Activated naive CD4-positive, alpha-beta T cell treated with anti-CD3 and anti-CD28 coated beads, Interleukin-2, amount 50 U/mL, for 72 hours (primary cell): ENCODE measurements around the gene AP4S1. TPM values are rescaled to one million over a fixed set of nuclear protein-coding genes. Genes with fewer than 3 reads are reported as not detected.
A peak's percentile ranks its signal among the peaks of the same experiment; 100 is the strongest.
"Not testable (repeated sequence)": the region's sequence is repeated elsewhere in the genome, so short reads cannot be mapped to it uniquely, and the experiment has no call there.

Experiments used
- ATAC-seq, 2 donors: fragments of 150-1000 bp; cut with Tn5 transposase; 2 replicates each; pipeline ENCODE4 v1.10.0; 2021; ENCODE audit warnings: mild to moderate bottlenecking in 2 of 2, moderate library complexity in 2 of 2
- DNase-seq, 2 donors: peaks; one replicate each; pipeline ENCODE4 v3.0.0; 2021 to 2022; ENCODE audit warnings: low spot score in 2 of 2
- H3K27ac Mint-ChIP-seq, 2 donors: one replicate each; pipeline ENCODE4 v1.8.0; 2022; ENCODE audit warnings: mild to moderate bottlenecking in 2 of 2, mixed read lengths in 2 of 2
- H3K36me3 Mint-ChIP-seq, 2 donors: one replicate each; pipeline ENCODE4 v1.8.0; 2022; ENCODE audit warnings: mixed read lengths in 2 of 2
- H3K9me3 Mint-ChIP-seq, 2 donors: one replicate each; pipeline ENCODE4 v1.8.0; 2022; ENCODE audit warnings: mixed read lengths in 2 of 2
- total RNA-seq, 2 donors: library from RNA; stranded (reverse); gene quantifications; one replicate each; pipeline ENCODE4 v1.2.3, GENCODE V29; 2022

The AP4S1 gene
- total RNA-seq, 2 donors from 2014 or later = 2.8 to 4.0 TPM

GRCh38 chr14:30999038-30999773 lies 26.2 kb upstream of the AP4S1 start:
- Mint-ChIP-seq H3K36me3 (peaks cover 19 to 42% of the 10 kb centered on the region in 2 donors), H3K9me3 (peaks cover 0 to 3% of the 10 kb centered on the region in 2 donors), H3K27ac (no peak overlapping the region)
- ATAC-seq = no peak
- no peak for DNase-seq

GRCh38 chr14:31000629-31001338 lies 24.7 kb upstream of the AP4S1 start:
- Mint-ChIP-seq H3K9me3 (peaks cover 0 to 3% of the 10 kb centered on the region in 2 donors), H3K36me3 (peaks cover 19 to 48% of the 10 kb centered on the region in 2 donors), H3K27ac (no peak overlapping the region)
- ATAC-seq (no peak), DNase-seq (no peak)

- H3K9me3 Mint-ChIP-seq = peaks cover 0 to 3% of the 10 kb centered on the region in 2 donors
- no peak for DNase-seq
- peaks cover 19 to 48% of the 10 kb centered on the region in 2 donors for H3K36me3 Mint-ChIP-seq
- no peak overlapping the region for H3K27ac Mint-ChIP-seq
- ATAC-seq = no peak
These were observed 24.1 kb upstream of the AP4S1 start for GRCh38 chr14:31001339-31001658.

GRCh38 chr14:31003284-31003683 lies 22.2 kb upstream of the AP4S1 start:
- no peak for ATAC-seq
- H3K9me3 Mint-ChIP-seq = peaks cover 0 to 3% of the 10 kb centered on the region in 2 donors
- no peak for DNase-seq
- H3K27ac Mint-ChIP-seq = no peak overlapping the region
- H3K36me3 Mint-ChIP-seq = peaks cover 19 to 45% of the 10 kb centered on the region in 2 donors

GRCh38 chr14:31004007-31004406 lies 21.4 kb upstream of the AP4S1 start:
- not testable (repeated sequence) for DNase-seq, ATAC-seq, H3K9me3 Mint-ChIP-seq, H3K27ac Mint-ChIP-seq
- H3K36me3 Mint-ChIP-seq = peaks cover 16 to 38% of the 10 kb centered on the region in 2 donors

GRCh38 chr14:31006703-31007102 lies 18.7 kb upstream of the AP4S1 start:
- peak overlapping the region in 1 of 2 donors; percentile 55 for H3K27ac Mint-ChIP-seq
- no peaks in the 10 kb centered on the region for H3K9me3 Mint-ChIP-seq

GRCh38 chr14:31009836-31010574 lies 15.4 kb upstream of the AP4S1 start:
- Mint-ChIP-seq H3K27ac (no peak overlapping the region), H3K9me3 (no peaks in the 10 kb centered on the region), H3K36me3 (peaks cover 0 to 13% of the 10 kb centered on the region in 2 donors)
- ATAC-seq (no peak), DNase-seq (no peak)

More at GRCh38 chr14:31006703-31007102, 18.7 kb upstream of the AP4S1 start:
- no peak for ATAC-seq
- DNase-seq = no peak
- H3K36me3 Mint-ChIP-seq = peaks cover 0 to 13% of the 10 kb centered on the region in 2 donors

- Mint-ChIP-seq H3K27ac (no peak overlapping the region), H3K9me3 (no peaks in the 10 kb centered on the region), H3K36me3 (peaks cover 0 to 13% of the 10 kb centered on the region in 2 donors)
- ATAC-seq = no peak
- DNase-seq = no peak
These were observed 14.5 kb upstream of the AP4S1 start for GRCh38 chr14:31010935-31011334.

GRCh38 chr14:31013841-31014240 lies 11.6 kb upstream of the AP4S1 start:
- no peak for ATAC-seq

GRCh38 chr14:31018057-31018645 lies 7.3 kb upstream of the AP4S1 start:
- Mint-ChIP-seq H3K36me3 (peaks cover 6 to 21% of the 10 kb centered on the region in 2 donors), H3K9me3 (no peaks in the 10 kb centered on the region), H3K27ac (peak overlapping the region in 1 of 2 donors; percentile 1)
- DNase-seq = no peak
- no peak for ATAC-seq

More at GRCh38 chr14:31013841-31014240, 11.6 kb upstream of the AP4S1 start:
- no peaks in the 10 kb centered on the region for H3K9me3 Mint-ChIP-seq
- no peak overlapping the region for H3K27ac Mint-ChIP-seq
- no peak for DNase-seq
- H3K36me3 Mint-ChIP-seq = peaks cover 0 to 7% of the 10 kb centered on the region in 2 donors

GRCh38 chr14:31020834-31021575 lies 4.4 kb upstream of the AP4S1 start:
- H3K9me3 Mint-ChIP-seq = no peaks in the 10 kb centered on the region
- DNase-seq = no peak
- ATAC-seq = no peak
- peaks cover 16 to 27% of the 10 kb centered on the region in 2 donors for H3K36me3 Mint-ChIP-seq
- peak overlapping the region in 1 of 2 donors; percentile 18 for H3K27ac Mint-ChIP-seq

GRCh38 chr14:31021576-31021949 lies 3.9 kb upstream of the AP4S1 start:
- Mint-ChIP-seq H3K36me3 (peaks cover 17 to 27% of the 10 kb centered on the region in 2 donors), H3K9me3 (no peaks in the 10 kb centered on the region), H3K27ac (peak overlapping the region in 1 of 2 donors; percentile 18)
- ATAC-seq (no peak), DNase-seq (no peak)

- DNase-seq = no peak
- H3K9me3 Mint-ChIP-seq = no peaks in the 10 kb centered on the region
- peak overlapping the region in 1 of 2 donors; percentile 29 for H3K27ac Mint-ChIP-seq
- H3K36me3 Mint-ChIP-seq = peaks cover 23 to 27% of the 10 kb centered on the region in 2 donors
- no peak for ATAC-seq
These were observed 3.1 kb upstream of the AP4S1 start for GRCh38 chr14:31022386-31022785.

- Mint-ChIP-seq H3K27ac (peak overlapping the region in 1 of 2 donors; percentile 97), H3K9me3 (no peaks in the 10 kb centered on the region), H3K36me3 (peaks cover 23 to 27% of the 10 kb centered on the region in 2 donors)
- no peak for ATAC-seq
- DNase-seq = no peak
These were observed 1.4 kb upstream of the AP4S1 start for GRCh38 chr14:31024010-31024480.

- no peak for DNase-seq
- no peaks in the 10 kb centered on the region for H3K9me3 Mint-ChIP-seq
- peak in 1 of 2 donors; percentile 15 for ATAC-seq
- peaks cover 23 to 27% of the 10 kb centered on the region in 2 donors for H3K36me3 Mint-ChIP-seq
- H3K27ac Mint-ChIP-seq = peak overlapping the region; percentile 88 to 97
These were observed 677 bp upstream of the AP4S1 start for GRCh38 chr14:31024577-31025366.
